Measurements from ENCODE around the gene TTLL8.

Gene TTLL8

GRCh38 chr22:50000587-50001387 is 57.3 kb downstream of the TTLL8 start:
- Histone ChIP-seq H3K9me3 (ENCODE audit: low read depth, low read length) (no peaks in the 10 kb centered on the region), H3K4me3 (no peak overlapping the region), H3K36me3 (ENCODE audit: insufficient read depth, low read length) (no peaks in the 10 kb centered on the region), H3K27ac (no peak overlapping the region), H3K9ac (ENCODE audit: insufficient read length) (no peak overlapping the region)
- DNase-seq (ENCODE audit: low read depth, low spot score): no peak
- TF ChIP-seq POLR2AphosphoS5 (IDR thresholded peaks at IDR 0.05; ENCODE audit: borderline replicate concordance, low read depth, low read length) (no peak), FOXP2 (optimal IDR thresholded peaks at IDR 0.05; ENCODE audit: control extremely low read depth, extremely low read length, insufficient read depth) (no peak), EZH2 (IDR thresholded peaks at IDR 0.05) (no peak)

DNA sequence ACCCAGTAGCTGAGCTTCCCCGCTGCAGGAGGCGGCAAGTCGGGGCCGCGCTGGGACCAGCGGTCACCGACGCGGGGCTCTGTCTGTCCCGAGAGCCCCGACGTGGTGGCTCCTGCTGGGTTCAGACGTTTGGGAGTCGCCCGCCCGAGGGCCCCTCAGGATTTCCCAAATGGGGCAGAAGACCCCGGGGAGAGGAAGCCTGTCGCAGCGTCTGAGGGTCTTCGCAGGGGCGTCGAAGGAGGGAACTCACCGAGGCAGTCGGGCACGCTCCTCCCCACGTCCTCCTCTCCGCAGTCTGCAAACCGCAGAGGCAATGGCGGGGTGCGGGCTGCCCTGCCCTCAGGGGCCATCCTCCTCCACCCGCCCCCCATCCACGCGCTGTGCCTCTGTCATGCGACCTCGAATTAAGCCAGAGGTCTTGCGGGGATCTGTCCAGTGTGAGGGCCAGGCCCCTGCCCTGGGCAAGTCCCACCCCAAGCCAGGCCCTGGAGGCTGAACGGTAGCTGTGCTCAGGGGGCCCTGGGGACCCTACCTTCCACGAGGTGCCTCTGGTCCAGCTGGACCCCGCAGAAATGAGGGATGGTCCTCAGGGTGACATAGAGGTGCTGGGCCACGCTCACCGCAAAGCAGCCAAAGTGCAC is 58.0 kb downstream of the TTLL8 start:
- Histone ChIP-seq H3K9me3 (ENCODE audit: low read depth, low read length) (no peaks in the 10 kb centered on the region), H3K36me3 (ENCODE audit: insufficient read depth, low read length) (no peaks in the 10 kb centered on the region), H3K9ac (ENCODE audit: insufficient read length) (no peak overlapping the region), H3K27ac (no peak overlapping the region), H3K4me3 (no peak overlapping the region)
- DNase-seq (ENCODE audit: low read depth, low spot score): no peak
- TF ChIP-seq POLR2AphosphoS5 (IDR thresholded peaks at IDR 0.05; ENCODE audit: borderline replicate concordance, low read depth, low read length) (no peak), EZH2 (IDR thresholded peaks at IDR 0.05) (no peak), FOXP2 (optimal IDR thresholded peaks at IDR 0.05; ENCODE audit: control extremely low read depth, extremely low read length, insufficient read depth) (no peak)

GRCh38 chr22:49999063-49999945 is 58.8 kb downstream of the TTLL8 start:
- TF ChIP-seq FOXP2 (optimal IDR thresholded peaks at IDR 0.05; ENCODE audit: control extremely low read depth, extremely low read length, insufficient read depth): no peak
- no peak for TF ChIP-seq EZH2 (IDR thresholded peaks at IDR 0.05)
- no peak for TF ChIP-seq POLR2AphosphoS5 (IDR thresholded peaks at IDR 0.05; ENCODE audit: borderline replicate concordance, low read depth, low read length)
- no peak overlapping the region for H3K9ac ChIP-seq (ENCODE audit: insufficient read length)

GRCh38 chr22:49998718-49999062 is 59.4 kb downstream of the TTLL8 start:
- Histone ChIP-seq H3K36me3 (ENCODE audit: insufficient read depth, low read length) (no peaks in the 10 kb centered on the region), H3K9ac (ENCODE audit: insufficient read length) (no peak overlapping the region), H3K27ac (no peak overlapping the region), H3K9me3 (ENCODE audit: low read depth, low read length) (no peaks in the 10 kb centered on the region), H3K4me3 (no peak overlapping the region)
- DNase-seq (ENCODE audit: low read depth, low spot score): no peak
- no peak for TF ChIP-seq FOXP2 (optimal IDR thresholded peaks at IDR 0.05; ENCODE audit: control extremely low read depth, extremely low read length, insufficient read depth)
- no peak for TF ChIP-seq EZH2 (IDR thresholded peaks at IDR 0.05)
- no peak for TF ChIP-seq POLR2AphosphoS5 (IDR thresholded peaks at IDR 0.05; ENCODE audit: borderline replicate concordance, low read depth, low read length)

More at GRCh38 chr22:49999063-49999945, 58.8 kb downstream of the TTLL8 start:
- H3K27ac ChIP-seq: no peak overlapping the region
- no peak overlapping the region for H3K4me3 ChIP-seq
- H3K9me3 ChIP-seq (ENCODE audit: low read depth, low read length): no peaks in the 10 kb centered on the region
- no peak for DNase-seq (ENCODE audit: low read depth, low spot score)
- no peaks in the 10 kb centered on the region for H3K36me3 ChIP-seq (ENCODE audit: insufficient read depth, low read length)

DNA sequence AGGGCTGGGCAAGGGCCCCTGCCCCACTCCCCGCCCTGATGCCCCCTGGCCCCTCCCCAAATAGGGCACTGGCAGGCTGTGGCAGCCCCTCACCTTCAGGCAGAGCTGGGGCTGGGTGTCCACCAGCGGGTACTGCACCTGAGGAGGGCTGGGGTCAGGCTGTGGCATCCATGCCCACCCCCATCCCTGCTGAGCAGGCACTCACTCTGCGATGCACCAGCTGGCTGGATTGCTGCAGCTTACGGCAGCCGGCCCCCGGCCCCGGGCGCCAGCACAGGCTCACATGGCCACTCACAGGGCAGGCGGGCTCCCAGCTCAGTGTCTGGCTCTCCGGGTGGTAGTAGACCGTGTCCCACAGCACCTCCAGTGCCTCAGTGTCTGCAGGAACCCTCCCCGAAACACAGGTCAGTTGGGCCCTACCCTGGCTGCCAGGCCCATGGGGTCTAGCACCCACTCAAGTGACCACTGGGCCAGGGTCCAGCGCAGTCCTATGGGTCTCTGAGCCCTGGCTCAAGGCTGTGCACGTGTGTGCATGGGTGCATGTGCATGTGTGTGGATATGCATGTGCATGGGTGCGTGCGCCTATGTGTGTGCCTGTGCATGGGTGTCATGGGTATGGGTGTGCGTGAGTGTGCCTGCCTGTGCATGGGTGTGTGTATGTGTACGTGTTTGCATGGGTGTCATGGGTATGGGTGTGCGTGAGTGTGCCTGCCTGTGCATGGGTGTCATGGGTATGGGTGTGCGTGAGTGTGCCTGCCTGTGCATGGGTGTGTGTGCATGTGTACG is 60.0 kb downstream of the TTLL8 start:
- H3K36me3 ChIP-seq (ENCODE audit: insufficient read depth, low read length): no peaks in the 10 kb centered on the region
- TF ChIP-seq FOXP2 (optimal IDR thresholded peaks at IDR 0.05; ENCODE audit: control extremely low read depth, extremely low read length, insufficient read depth) (no peak), EZH2 (IDR thresholded peaks at IDR 0.05) (no peak), POLR2AphosphoS5 (IDR thresholded peaks at IDR 0.05; ENCODE audit: borderline replicate concordance, low read depth, low read length) (no peak)
- H3K9ac ChIP-seq (ENCODE audit: insufficient read length): no peak overlapping the region
- H3K27ac ChIP-seq: no peak overlapping the region
- H3K4me3 ChIP-seq: no peak overlapping the region
- DNase-seq (ENCODE audit: low read depth, low spot score): no peak
- no peaks in the 10 kb centered on the region for H3K9me3 ChIP-seq (ENCODE audit: low read depth, low read length)

GRCh38 chr22:49997251-49997599 is 60.9 kb downstream of the TTLL8 start:
- TF ChIP-seq POLR2AphosphoS5 (IDR thresholded peaks at IDR 0.05; ENCODE audit: borderline replicate concordance, low read depth, low read length) (no peak), FOXP2 (optimal IDR thresholded peaks at IDR 0.05; ENCODE audit: control extremely low read depth, extremely low read length, insufficient read depth) (no peak), EZH2 (IDR thresholded peaks at IDR 0.05) (no peak)
- H3K36me3 ChIP-seq (ENCODE audit: insufficient read depth, low read length): no peaks in the 10 kb centered on the region
- H3K9me3 ChIP-seq (ENCODE audit: low read depth, low read length): no peaks in the 10 kb centered on the region
- H3K27ac ChIP-seq: no peak overlapping the region
- no peak for DNase-seq (ENCODE audit: low read depth, low spot score)
- H3K4me3 ChIP-seq: no peak overlapping the region
- no peak overlapping the region for H3K9ac ChIP-seq (ENCODE audit: insufficient read length)

DNA sequence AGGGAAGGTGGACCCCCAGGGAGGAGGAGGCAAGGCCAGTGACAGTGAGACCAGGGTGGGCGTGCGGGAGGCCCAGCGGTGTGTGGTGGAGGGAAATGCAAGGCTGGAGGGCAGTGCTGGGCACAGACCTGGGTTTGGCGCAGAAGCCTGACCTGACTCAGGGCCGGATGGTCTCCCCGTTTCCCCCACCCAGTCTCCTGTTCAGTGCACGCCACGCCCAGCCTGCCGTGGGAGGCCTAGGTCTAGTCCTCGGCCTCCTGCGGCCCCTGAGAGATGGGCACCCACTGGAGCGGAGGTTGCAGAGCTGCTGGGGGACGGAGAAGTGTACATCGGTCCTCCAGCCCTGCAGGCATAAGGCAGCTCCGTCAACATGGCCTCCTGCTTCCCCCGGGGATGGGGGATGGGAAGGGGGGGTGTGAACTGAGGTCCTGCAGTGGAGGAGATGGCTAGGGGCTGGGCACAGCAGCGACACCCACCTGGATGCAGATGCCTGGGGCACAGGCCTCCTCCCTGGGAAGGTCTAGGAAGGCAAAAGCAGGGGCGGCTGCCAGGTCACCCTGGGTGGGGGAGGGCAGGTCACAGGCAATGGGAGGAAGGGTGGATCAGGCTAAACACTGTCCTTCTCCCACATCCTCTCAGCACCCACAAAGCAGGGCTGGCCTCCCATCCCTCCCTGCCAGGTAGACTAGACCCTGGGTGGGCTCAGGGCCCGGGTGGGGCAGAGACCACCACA is 61.4 kb downstream of the TTLL8 start:
- no peak overlapping the region for H3K9ac ChIP-seq (ENCODE audit: insufficient read length)
- H3K36me3 ChIP-seq (ENCODE audit: insufficient read depth, low read length): no peaks in the 10 kb centered on the region
- no peak overlapping the region for H3K27ac ChIP-seq
- peaks cover under 1% of the 10 kb centered on the region; the same call in 1 of the 2 replicates for H3K9me3 ChIP-seq (ENCODE audit: low read depth, low read length)
- no peak for DNase-seq (ENCODE audit: low read depth, low spot score)
- H3K4me3 ChIP-seq: no peak overlapping the region
- TF ChIP-seq EZH2 (IDR thresholded peaks at IDR 0.05) (no peak), FOXP2 (optimal IDR thresholded peaks at IDR 0.05; ENCODE audit: control extremely low read depth, extremely low read length, insufficient read depth) (no peak), POLR2AphosphoS5 (IDR thresholded peaks at IDR 0.05; ENCODE audit: borderline replicate concordance, low read depth, low read length) (no peak)
